K562 (cell line): Measurements from ENCODE around the gene ARL4D. TPM values are rescaled to one million over a fixed set of nuclear protein-coding genes. Genes with fewer than 3 reads are reported as not detected.

ENCODE experiments used
- ATAC-seq: fragments of 200-7000 bp; cut with Tn5 transposase; 3 replicates; pipeline ENCODE4 v1.9.1; 2020; ENCODE audit warnings: moderate library complexity
- BruUV-seq: library from RNA; stranded (reverse); fragments of 400-500 nt; replicated peaks from 2 replicates; lab custom pipeline; 2021; lab: Mats Ljungman, UMichigan
- CTCF ChIA-PET: fragments of 300-600 bp; formaldehyde crosslinking; extraction: SDS; loops from one replicate; lab custom pipeline; 2021; ENCODE audit warnings: low intra/inter-chr PET ratio; lab: Yijun Ruan, JAX
- POLR2A ChIA-PET: fragments of 300-600, 350-650 bp; sonication (Branson Sonifier 250); formaldehyde crosslinking; extraction: SDS; loops from one replicate; lab custom pipeline; 2021; ENCODE audit warnings: antibody characterized with exemption, inconsistent platforms; lab: Yijun Ruan, JAX
- DNase-seq, 4 experiments: peaks; one replicate each; pipeline versions ENCODE4 v3.0.0 to v3.0.0-alpha.2; 2011 to 2018; ENCODE audit warnings: low spot score in 3 of 4, mixed read lengths in 3 of 4; ENCODE audit errors: extremely low read depth in 1 of 4
- FAIRE-seq: peaks from 2 replicates; lab custom pipeline; 2011; peaks lifted over from hg19 to GRCh38; lab: Jason Lieb, UNC
- H2AFZ ChIP-seq: 2 replicates; pipeline ENCODE4 v1.6.0; 2011; ENCODE audit warnings: low read depth, low read length, control low read depth, inconsistent platforms
- H3K27ac ChIP-seq: fragments of 200-600 bp; 3 replicates; pipeline ENCODE4 v1.8.0; 2011; ENCODE audit warnings: low read depth, mild to moderate bottlenecking, control low read depth, inconsistent platforms, low read length, moderate library complexity, mixed read lengths; ENCODE audit errors: extremely low read depth
- H3K27me3 ChIP-seq, 2 experiments: fragments of 300-600 bp in 1 of 2; 2 replicates in 1 of 2; 3 replicates in 1 of 2; pipeline versions ENCODE4 v1.6.0 to v1.8.0; 2011; ENCODE audit warnings: inconsistent platforms in 2 of 2, low read length in 2 of 2, mild to moderate bottlenecking in 1 of 2, mixed read lengths in 1 of 2, moderate library complexity in 1 of 2; ENCODE audit not compliant: control insufficient read depth in 2 of 2, insufficient read depth in 2 of 2
- H3K36me3 ChIP-seq: fragments of 300-600 bp; 3 replicates; pipeline ENCODE4 v1.8.0; 2011; ENCODE audit warnings: mild to moderate bottlenecking, low read length, inconsistent platforms; ENCODE audit not compliant: control insufficient read depth, insufficient read depth
- H3K4me1 ChIP-seq, 2 experiments: fragments of 200-600 bp in 1 of 2; replicated peaks in 1 of 2; 2 replicates in 1 of 2; 3 replicates in 1 of 2; pipeline versions ENCODE4 v1.5.1 to v1.8.0; 2011; ENCODE audit warnings: inconsistent platforms in 2 of 2, low read length in 2 of 2, mild to moderate bottlenecking in 1 of 2, mixed read lengths in 1 of 2, moderate library complexity in 1 of 2; ENCODE audit not compliant: control insufficient read depth in 2 of 2, insufficient read depth in 2 of 2
- H3K4me2 ChIP-seq: 2 replicates; pipeline ENCODE4 v1.6.1; 2011; ENCODE audit warnings: low read length, control low read depth, inconsistent platforms, mixed read lengths; ENCODE audit not compliant: insufficient read depth
- H3K4me3 ChIP-seq: fragments of 200-600 bp; sonication (generic), shearing (Covaris generic); 2 replicates; pipeline ENCODE4 v1.5.1; 2016; ENCODE audit warnings: control low read depth, inconsistent platforms
- H3K79me2 ChIP-seq: fragments of 200-600 bp; 3 replicates; pipeline ENCODE4 v1.8.0; 2011; ENCODE audit warnings: low read length, inconsistent platforms; ENCODE audit not compliant: control insufficient read depth, insufficient read depth
- H3K9ac ChIP-seq, 2 experiments: 2 replicates each; pipeline versions ENCODE4 v1.6.0 to v1.6.1; 2011; ENCODE audit warnings: low read depth in 2 of 2, low read length in 2 of 2, control low read depth in 1 of 2, inconsistent platforms in 1 of 2, mild to moderate bottlenecking in 1 of 2, mixed read lengths in 1 of 2; ENCODE audit not compliant: insufficient read depth in 1 of 2
- H3K9me1 ChIP-seq: one replicate; pipeline ENCODE4 v1.6.0; 2011; ENCODE audit warnings: inconsistent platforms, mild to moderate bottlenecking, low read length, moderate library complexity; ENCODE audit not compliant: control insufficient read depth, insufficient read depth
- H3K9me3 ChIP-seq: replicated peaks from 2 replicates; pipeline ENCODE4 v1.5.1; 2011; ENCODE audit warnings: low read depth, low read length, inconsistent platforms; ENCODE audit not compliant: control insufficient read depth, insufficient read depth
- H4K20me1 ChIP-seq: replicated peaks from 2 replicates; pipeline ENCODE4 v1.6.1; 2011; ENCODE audit warnings: low read length, inconsistent platforms, mixed read lengths; ENCODE audit not compliant: control insufficient read depth, insufficient read depth
- FOXJ3 ChIP-seq: sonication (generic); formaldehyde crosslinking; IDR thresholded peaks from 2 replicates; pipeline ENCODE4 v1.4.0; 2020; ENCODE audit warnings: mild to moderate bottlenecking, missing genetic modification reagents
- RBM22 ChIP-seq: fragments of 200-400 bp; formaldehyde crosslinking; IDR thresholded peaks from 2 replicates; pipeline ENCODE4 v1.6.1; 2018; ENCODE audit warnings: low read length, low read depth; ENCODE audit not compliant: poor library complexity, severe bottlenecking
- ZFP1 ChIP-seq: fragments of 450-650 bp; formaldehyde crosslinking; IDR thresholded peaks from 2 replicates; pipeline ENCODE4 v1.4.0; 2020; ENCODE audit warnings: mild to moderate bottlenecking, mixed read lengths
- ZFX ChIP-seq: sonication (generic); formaldehyde crosslinking; IDR thresholded peaks from 2 replicates; pipeline ENCODE4 v1.8.0; 2022; ENCODE audit warnings: mild to moderate bottlenecking, missing genetic modification reagents, moderate library complexity
- WGBS: fragments of 100-300 bp; shearing (Covaris generic); methylation state at CpG from one replicate; pipeline ENCODE4 v1.1.6; 2016; ENCODE audit warnings: low coverage, mixed read lengths; ENCODE audit not compliant: insufficient coverage; ENCODE audit errors: missing lambda C conversion rate; 5-methylcytosine and 5-hydroxymethylcytosine counted together
- in situ Hi-C: fragments of 300-500 bp; cut with MboI; formaldehyde crosslinking; loops from 4 replicates; pipeline ENCODE4 v1.15.0; 2018; ENCODE audit warnings: inconsistent platforms, mixed read lengths
- intact Hi-C: fragments of 100-400 bp; cut with micrococcal nuclease; formaldehyde crosslinking; loops from 2 replicates; pipeline ENCODE4 v1.14.2; 2022
- polyA plus RNA-seq, 8 experiments: library from polyadenylated mRNA; depleted of rRNA in 4 of 8; stranded (reverse) in 5 of 8; unstranded in 3 of 8; fragments of >200 nt; fragmentation: Nextera tagmentation in 2 of 8; fragmentation: Illumina TruSeq in 1 of 8; extraction: Ambion mirVana in 2 of 8; extraction: Trizol in 1 of 8; gene quantifications; 2 replicates each; pipeline versions ENCODE4 v1.2.1 to v1.2.3, GENCODE V29; 2011 to 2014; ENCODE audit warnings: inconsistent platforms in 1 of 8, missing spikeins in 1 of 8
- total RNA-seq, 7 experiments: library from RNA; depleted of rRNA in 6 of 7; stranded (reverse); fragments of >200 nt in 6 of 7; fragmentation: Illumina TruSeq in 2 of 7; extraction: Trizol in 2 of 7; gene quantifications; 2 replicates each; pipeline versions ENCODE4 v1.2.1 to v1.2.3, GENCODE V29; 2011 to 2021; ENCODE audit warnings: low replicate concordance in 1 of 7
- TF ChIP-seq, protein P1 (sequence below): sonication (generic); formaldehyde crosslinking; IDR thresholded peaks from 2 replicates; pipeline ENCODE4 v1.8.0; 2022; ENCODE audit warnings: missing genetic modification reagents, mild to moderate bottlenecking, moderate library complexity, borderline replicate concordance
- TF ChIP-seq, protein P2 (sequence below): fragments of 450-650 bp; IDR thresholded peaks from 2 replicates; pipeline ENCODE4 v1.6.1; 2016; ENCODE audit warnings: low read depth

Gene ARL4D
- total and polyA plus RNA-seq, 9 of the 15 experiments (the other 6 are each of a cell fraction or from before 2014, with no cell fraction given), result 0.07 to 0.53 (median 0.28) TPM; not detected in 1

DNA sequence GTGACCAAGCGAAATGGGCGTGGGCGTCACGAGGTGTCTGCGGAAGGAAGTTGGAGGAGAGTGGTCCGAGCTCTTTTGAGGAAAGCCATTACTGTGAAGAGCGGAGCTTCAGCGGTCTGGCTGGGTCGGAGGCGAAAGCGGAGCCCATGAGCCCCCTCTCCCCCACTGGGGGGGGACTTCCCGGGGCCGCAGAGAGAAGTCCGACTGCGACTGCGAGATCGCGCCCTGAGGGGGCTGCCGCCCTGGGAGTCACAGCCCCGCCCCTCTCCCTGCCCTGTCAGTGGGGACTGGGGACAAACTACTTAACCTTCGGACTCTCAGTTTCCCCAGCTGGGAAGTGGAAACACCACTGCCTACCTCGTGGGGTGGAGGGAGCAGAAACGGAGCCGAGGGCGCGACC lies 20.0 kb upstream of the ARL4D start:
- FAIRE-seq (no peak), ATAC-seq (no peak), DNase-seq (no peak)
- in situ Hi-C loops (no loop called here), intact Hi-C loops (no loop called here)
- H3K4me3 ChIP-seq, result no peak overlapping the region
- TF ChIP-seq, protein P1, sequence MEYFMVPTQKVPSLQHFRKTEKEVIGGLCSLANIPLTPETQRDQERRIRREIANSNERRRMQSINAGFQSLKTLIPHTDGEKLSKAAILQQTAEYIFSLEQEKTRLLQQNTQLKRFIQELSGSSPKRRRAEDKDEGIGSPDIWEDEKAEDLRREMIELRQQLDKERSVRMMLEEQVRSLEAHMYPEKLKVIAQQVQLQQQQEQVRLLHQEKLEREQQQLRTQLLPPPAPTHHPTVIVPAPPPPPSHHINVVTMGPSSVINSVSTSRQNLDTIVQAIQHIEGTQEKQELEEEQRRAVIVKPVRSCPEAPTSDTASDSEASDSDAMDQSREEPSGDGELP (CRISPR knock-in tag), result no peak
- TF ChIP-seq FOXJ3 (CRISPR knock-in tag) (no peak), ZFX (CRISPR knock-in tag) (no peak), RBM22 (no peak), ZFP1 (CRISPR knock-in tag) (no peak)
- TF ChIP-seq, protein P2, sequence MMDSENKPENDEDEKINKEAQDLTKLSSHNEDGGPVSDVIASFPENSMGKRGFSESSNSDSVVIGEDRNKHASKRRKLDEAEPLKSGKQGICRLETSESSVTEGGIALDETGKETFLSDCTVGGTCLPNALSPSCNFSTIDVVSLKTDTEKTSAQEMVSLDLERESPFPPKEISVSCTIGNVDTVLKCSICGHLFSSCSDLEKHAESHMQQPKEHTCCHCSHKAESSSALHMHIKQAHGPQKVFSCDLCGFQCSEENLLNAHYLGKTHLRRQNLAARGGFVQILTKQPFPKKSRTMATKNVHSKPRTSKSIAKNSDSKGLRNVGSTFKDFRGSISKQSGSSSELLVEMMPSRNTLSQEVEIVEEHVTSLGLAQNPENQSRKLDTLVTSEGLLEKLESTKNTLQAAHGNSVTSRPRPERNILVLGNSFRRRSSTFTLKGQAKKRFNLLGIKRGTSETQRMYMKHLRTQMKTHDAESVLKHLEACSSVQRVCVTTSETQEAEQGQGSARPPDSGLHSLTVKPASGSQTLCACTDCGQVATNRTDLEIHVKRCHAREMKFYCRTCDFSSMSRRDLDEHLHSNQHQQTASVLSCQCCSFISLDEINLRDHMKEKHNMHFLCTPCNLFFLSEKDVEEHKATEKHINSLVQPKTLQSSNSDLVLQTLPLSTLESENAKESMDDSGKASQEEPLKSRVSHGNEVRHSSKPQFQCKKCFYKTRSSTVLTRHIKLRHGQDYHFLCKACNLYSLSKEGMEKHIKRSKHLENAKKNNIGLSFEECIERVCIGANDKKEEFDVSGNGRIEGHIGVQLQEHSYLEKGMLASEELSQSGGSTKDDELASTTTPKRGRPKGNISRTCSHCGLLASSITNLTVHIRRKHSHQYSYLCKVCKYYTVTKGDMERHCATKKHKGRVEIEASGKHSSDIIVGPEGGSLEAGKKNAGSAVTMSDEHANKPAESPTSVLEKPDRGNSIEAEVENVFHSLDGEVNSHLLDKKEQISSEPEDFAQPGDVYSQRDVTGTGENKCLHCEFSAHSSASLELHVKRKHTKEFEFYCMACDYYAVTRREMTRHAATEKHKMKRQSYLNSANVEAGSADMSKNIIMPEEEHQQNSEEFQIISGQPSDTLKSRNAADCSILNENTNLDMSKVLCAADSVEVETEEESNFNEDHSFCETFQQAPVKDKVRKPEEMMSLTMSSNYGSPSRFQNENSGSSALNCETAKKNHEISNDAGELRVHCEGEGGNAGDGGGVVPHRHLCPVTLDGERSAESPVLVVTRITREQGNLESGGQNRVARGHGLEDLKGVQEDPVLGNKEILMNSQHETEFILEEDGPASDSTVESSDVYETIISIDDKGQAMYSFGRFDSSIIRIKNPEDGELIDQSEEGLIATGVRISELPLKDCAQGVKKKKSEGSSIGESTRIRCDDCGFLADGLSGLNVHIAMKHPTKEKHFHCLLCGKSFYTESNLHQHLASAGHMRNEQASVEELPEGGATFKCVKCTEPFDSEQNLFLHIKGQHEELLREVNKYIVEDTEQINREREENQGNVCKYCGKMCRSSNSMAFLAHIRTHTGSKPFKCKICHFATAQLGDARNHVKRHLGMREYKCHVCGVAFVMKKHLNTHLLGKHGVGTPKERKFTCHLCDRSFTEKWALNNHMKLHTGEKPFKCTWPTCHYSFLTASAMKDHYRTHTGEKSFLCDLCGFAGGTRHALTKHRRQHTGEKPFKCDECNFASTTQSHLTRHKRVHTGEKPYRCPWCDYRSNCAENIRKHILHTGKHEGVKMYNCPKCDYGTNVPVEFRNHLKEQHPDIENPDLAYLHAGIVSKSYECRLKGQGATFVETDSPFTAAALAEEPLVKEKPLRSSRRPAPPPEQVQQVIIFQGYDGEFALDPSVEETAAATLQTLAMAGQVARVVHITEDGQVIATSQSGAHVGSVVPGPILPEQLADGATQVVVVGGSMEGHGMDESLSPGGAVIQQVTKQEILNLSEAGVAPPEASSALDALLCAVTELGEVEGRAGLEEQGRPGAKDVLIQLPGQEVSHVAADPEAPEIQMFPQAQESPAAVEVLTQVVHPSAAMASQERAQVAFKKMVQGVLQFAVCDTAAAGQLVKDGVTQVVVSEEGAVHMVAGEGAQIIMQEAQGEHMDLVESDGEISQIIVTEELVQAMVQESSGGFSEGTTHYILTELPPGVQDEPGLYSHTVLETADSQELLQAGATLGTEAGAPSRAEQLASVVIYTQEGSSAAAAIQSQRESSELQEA, result no peak
- no peaks in the 10 kb centered on the region for H3K79me2 ChIP-seq
- POLR2A ChIA-PET, result interaction anchor here (1.0 to 4.5 kb wide), 4 partner anchors 9 to 106 kb away, joined by 3 to 35 read pairs (median 6); partner anchors contain the start of gene DHX8
- CTCF ChIA-PET, result no interaction called here
- H3K9ac ChIP-seq, result no peak overlapping the region
- no peaks in the 10 kb centered on the region for H3K27me3 ChIP-seq
- H3K4me2 ChIP-seq, result no peak overlapping the region
- 36% methylated on average over 21 of the region's 26 CpGs for WGBS
- peaks cover 0 to 3% of the 10 kb centered on the region in 2 experiments; a peak in 2 of 5 replicates for H3K4me1 ChIP-seq
- BruUV-seq, result no TSS peak
- no peak overlapping the region for H3K27ac ChIP-seq
- H3K36me3 ChIP-seq, result no peaks in the 10 kb centered on the region
- peaks cover 5% of the 10 kb centered on the region; the same call in 1 of the 2 replicates for H3K9me3 ChIP-seq
- no peak overlapping the region for H2AFZ ChIP-seq
- H4K20me1 ChIP-seq, result no peaks in the 10 kb centered on the region
- no peaks in the 10 kb centered on the region for H3K9me1 ChIP-seq
